ENCODE data around the gene RNF123.

The RNF123 gene

DNA sequence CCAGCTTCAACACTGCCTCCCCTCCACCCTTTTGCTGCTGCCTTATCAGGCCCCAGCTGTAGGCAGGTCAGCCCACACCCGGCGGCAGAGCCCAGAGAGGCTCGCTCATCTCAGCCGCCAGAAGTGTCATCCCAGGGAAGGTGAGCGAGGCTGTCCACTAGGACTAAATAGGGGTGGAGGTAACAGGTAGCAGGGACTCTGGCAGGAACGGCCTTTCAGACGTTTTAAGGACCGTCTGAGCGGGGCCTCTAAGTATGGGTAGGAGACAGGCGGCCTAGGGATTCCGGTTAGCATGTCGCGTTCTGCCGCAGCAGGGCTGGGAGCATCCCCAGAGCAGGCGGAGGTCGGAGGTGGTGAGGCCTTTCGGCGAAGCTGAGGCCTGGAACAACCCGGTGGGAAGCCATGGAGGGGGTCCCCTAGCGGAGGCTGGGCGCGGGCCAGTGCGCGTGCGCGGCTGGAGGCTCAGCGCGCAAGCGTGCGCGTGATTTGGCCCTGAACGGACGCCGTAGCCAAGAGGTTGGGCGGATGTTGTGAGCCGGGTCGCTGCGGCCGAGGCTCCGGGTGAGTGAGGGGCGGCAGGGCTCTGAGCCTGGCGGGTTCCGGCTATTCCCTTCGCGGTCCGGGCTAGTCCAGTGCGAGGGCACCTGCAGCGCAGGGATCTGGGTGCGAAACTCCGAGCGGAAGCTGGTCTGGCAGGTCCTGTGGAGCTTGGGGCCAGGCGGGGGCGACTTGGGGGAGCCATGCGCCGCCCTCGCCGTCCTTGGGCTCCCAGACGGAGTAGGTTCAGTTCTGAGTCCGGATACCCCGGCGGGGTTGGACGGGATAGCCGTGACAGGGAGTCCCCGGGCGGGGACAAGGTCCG lies at the start of gene RNF123, which contains the start of gene MST1:
RNF123 (plus strand) TSS at position 512 of the 862 bp plus-strand sequence. CDS start 1,609 bp downstream, outside the sequence.
MST1 (minus strand) TSS at position 429 of the 862 bp plus-strand sequence. CDS start 783 bp downstream, outside the sequence.
- DNase-seq = peak; percentile 94

DNA sequence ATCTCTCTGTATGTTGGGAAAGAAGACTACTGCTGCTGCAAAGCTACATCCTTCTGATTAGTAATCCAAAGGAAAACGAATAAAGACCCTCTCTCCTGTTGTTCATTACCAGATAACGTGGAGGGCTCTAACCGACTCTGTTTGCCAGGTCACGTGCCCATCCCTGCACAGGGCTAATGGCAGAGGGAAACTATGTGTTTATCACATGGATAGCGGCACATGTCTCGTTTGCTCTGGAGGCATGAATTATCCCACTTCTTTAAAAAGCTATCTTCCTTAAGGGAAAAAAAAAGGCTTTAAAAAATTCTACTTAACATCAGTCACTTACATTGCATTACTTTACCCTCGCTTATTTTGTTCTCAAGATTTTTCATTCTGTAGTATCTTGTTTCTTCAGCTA lies 48.1 kb upstream of the RNF123 start:
- no peak for DNase-seq

- no peak for DNase-seq
These were observed 47.2 kb upstream of the RNF123 start for GRCh38 chr3:49641921-49642707.

DNA sequence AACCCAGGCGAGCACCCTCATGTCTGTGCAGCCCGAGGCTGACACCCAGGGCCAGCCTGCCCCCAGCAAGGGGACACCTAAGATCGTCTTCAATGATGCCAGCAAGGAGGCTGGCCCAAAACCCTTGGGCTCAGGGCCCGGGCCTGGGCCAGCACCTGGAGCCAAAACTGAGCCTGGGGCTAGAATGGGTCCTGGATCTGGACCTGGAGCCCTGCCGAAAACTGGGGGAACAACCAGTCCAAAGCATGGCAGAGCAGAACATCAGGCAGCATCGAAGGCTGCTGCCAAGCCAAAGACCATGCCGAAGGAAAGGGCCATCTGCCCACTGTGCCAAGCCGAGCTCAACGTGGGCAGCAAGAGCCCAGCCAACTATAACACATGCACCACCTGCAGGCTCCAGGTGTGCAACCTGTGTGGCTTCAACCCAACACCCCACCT lies 46.6 kb upstream of the RNF123 start:
- no peak for DNase-seq

DNA sequence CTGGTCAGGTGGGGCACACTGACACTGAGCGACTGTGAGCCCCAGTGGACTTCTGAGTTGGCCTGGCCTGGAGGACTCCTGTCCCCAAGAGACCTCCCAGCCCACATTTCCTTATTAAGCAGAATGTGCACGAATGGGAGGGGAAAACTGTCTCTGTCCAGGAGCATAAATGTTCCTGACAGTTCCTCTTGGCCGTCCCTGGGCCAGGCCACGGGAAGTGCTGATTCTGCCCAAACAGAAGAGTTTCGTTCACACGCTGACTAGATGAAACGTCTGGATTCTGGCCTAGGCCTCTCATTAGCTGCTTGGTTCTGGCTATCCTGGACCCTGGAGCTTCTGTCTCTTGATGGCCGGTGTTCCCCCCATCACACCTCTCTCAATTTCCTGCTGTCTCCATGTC lies 44.7 kb upstream of the RNF123 start:
- DNase-seq = no peak

DNA sequence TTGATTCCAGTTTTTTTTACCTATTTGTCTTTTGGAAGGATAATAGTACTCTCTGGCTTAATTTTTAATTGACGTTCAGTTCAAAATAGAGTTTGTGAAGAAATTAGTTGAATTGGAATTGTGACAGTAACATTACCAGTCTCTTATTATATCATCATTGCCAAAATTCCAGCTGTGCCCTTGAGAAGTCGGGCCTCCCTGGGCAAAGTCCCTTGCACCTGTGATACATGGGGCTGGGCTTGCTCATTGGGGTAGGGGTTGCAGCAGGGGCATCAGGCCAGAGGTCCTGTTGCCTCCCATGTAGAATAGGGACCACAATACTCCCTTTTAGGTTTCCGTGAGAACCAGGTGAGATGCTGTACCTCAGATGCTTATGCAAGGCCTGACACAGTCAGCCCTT lies 43.1 kb upstream of the RNF123 start:
- no peak for DNase-seq

DNA sequence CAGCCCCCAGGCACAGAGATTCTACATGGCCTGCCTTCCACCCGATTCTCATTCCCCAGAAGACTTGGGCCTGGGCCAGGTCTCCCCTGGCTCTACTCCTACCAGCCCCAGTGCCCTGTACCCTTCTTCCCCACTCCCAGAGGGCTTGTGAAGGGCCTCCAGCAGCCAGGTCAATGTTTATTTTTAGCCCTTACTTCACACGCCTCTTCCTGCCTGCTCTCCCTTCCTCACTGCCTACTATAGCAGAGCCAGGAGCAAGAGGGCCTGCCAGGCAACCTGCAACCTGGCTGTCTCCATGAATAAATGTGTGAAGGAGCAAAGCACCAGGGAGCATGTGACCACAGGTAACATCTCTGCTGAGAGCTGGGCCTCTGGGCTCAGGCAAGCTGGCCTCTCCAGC lies 41.6 kb upstream of the RNF123 start:
- no peak for DNase-seq

- DNase-seq = no peak
These were observed 40.9 kb upstream of the RNF123 start for GRCh38 chr3:49648354-49649019.

DNA sequence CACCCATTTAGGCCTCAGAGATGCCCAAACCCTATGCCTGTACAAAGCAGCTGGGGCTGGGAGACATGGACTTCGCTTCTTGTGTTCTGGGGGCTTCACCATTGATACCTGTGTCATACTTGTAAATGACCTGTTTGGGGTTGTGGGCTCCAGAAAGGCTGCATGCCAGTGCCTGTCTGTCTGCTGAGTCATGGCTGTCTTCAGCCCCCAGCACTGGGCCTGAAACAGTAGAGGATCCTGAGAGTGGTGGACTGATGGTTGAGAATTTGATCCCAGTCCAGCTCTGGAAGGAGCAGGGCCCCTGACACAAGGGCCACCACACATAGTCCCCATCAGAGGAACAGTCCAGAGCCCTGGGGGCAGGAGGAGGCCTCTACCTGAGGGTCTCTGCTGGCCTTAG lies 39.8 kb upstream of the RNF123 start:
- no peak for DNase-seq

GRCh38 chr3:49650177-49650576 lies 39.2 kb upstream of the RNF123 start:
- DNase-seq = no peak

GRCh38 chr3:49650637-49651036 lies 38.7 kb upstream of the RNF123 start:
- DNase-seq = no peak

- no peak for DNase-seq
These were observed 37.0 kb upstream of the RNF123 start for GRCh38 chr3:49652218-49652902.

- DNase-seq = no peak
These were observed 36.4 kb upstream of the RNF123 start for GRCh38 chr3:49652903-49653415.

DNA sequence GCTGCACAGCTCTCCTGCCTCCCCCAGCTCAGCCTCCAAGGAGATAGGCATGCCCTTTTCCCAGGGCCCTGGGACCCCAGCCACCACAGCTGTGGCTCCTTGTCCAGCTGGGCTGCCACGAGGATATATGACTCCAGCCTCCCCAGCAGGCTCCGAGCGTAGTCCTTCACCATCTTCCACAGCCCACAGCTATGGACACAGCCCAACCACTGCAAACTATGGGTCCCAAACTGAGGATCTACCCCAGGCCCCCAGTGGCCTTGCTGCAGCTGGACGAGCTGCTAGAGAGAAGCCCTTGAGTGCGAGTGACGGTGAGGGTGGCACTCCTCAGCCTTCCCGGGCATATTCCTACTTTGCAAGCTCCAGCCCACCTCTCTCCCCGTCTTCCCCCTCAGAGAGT lies 35.7 kb upstream of the RNF123 start:
- no peak for DNase-seq

DNA sequence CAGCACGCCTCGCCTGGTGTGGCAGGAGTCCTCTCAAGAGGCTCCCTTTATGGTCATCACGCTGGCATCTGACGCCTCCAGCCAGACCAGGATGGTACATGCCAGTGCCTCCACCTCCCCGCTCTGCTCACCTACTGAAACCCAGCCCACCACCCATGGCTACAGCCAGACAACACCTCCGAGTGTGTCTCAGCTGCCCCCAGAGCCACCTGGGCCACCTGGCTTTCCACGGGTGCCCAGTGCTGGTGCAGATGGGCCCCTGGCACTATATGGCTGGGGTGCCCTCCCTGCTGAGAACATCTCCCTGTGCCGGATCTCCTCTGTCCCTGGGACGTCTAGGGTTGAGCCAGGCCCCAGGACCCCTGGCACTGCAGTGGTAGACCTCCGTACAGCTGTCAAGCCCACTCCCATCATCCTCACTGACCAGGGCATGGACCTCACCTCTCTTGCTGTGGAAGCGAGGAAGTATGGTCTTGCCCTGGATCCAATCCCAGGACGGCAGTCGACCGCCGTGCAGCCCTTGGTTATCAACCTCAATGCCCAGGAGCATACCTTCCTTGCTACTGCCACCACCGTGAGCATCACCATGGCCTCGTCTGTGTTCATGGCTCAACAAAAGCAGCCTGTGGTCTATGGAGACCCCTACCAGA lies 35.1 kb upstream of the RNF123 start:
- no peak for DNase-seq

GRCh38 chr3:49654955-49655556 lies 34.3 kb upstream of the RNF123 start:
- no peak for DNase-seq

GRCh38 chr3:49655731-49656285 lies 33.5 kb upstream of the RNF123 start:
- no peak for DNase-seq

DNA sequence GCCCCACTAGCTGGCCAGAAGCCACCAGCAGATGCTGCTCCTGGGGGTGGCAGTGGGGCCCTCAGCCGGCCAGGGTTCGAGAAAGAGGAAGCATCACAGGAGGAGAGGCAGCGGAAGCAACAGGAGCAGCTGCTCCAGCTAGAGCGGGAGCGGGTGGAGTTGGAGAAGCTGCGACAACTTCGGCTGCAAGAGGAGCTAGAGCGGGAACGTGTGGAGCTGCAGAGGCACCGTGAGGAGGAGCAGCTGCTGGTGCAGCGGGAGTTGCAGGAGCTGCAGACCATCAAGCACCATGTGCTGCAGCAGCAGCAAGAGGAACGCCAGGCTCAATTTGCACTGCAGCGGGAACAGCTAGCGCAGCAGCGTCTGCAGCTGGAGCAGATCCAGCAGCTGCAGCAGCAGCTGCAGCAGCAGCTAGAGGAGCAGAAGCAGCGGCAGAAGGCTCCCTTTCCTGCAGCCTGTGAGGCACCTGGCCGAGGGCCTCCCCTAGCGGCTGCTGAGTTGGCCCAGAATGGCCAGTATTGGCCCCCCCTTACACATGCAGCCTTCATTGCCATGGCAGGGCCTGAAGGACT lies 32.7 kb upstream of the RNF123 start:
- DNase-seq = no peak

GRCh38 chr3:49657208-49657915 lies 32.0 kb upstream of the RNF123 start:
- no peak for DNase-seq

GRCh38 chr3:49658711-49659110 lies 30.6 kb upstream of the RNF123 start:
- DNase-seq = no peak

Measured in stimulated activated CD4-positive, alpha-beta T cell treated with anti-CD3 and anti-CD28 coated beads, Interleukin-15, amount 100 ng/mL, for 24 hours (primary cell).